Suppressor macrophage (primary cell): ENCODE results near the gene TEX26.

Source experiments
- DNase-seq, 4 experiments: peaks; one replicate each; pipeline ENCODE4 v3.0.0-alpha.2; 2020 to 2022

TEX26 gene

GRCh38 chr13:30918662-30919405 lies 13.6 kb upstream of the TEX26 start:
- peak in 1 of 4 experiments; percentile 38 for DNase-seq

GRCh38 chr13:30920162-30920909 lies 12.1 kb upstream of the TEX26 start:
- no peak for DNase-seq

- DNase-seq: no peak
Measured at GRCh38 chr13:30923418-30923817, 9.0 kb upstream of the TEX26 start.

GRCh38 chr13:30924721-30925120 lies 7.7 kb upstream of the TEX26 start:
- DNase-seq: no peak

- DNase-seq: no peak
Measured at GRCh38 chr13:30925429-30925828, 7.0 kb upstream of the TEX26 start.

- no peak for DNase-seq
Measured at GRCh38 chr13:30926781-30927180, 5.7 kb upstream of the TEX26 start.

- DNase-seq: peak; percentile 8 to 46 (median 35)
Measured at GRCh38 chr13:30927188-30927587, 5.3 kb upstream of the TEX26 start.

- DNase-seq: peak in 1 of 4 experiments; percentile 11
Measured at GRCh38 chr13:30927595-30927994, 4.9 kb upstream of the TEX26 start.

GRCh38 chr13:30928978-30929377 lies 3.5 kb upstream of the TEX26 start:
- DNase-seq: no peak

GRCh38 chr13:30933354-30933670 lies 856 bp downstream of the TEX26 start:
- DNase-seq: no peak

GRCh38 chr13:30934381-30934780 lies 1.9 kb downstream of the TEX26 start:
- no peak for DNase-seq

- no peak for DNase-seq
Measured at GRCh38 chr13:30934803-30935202, 2.3 kb downstream of the TEX26 start.

- DNase-seq: no peak
Measured at GRCh38 chr13:30936971-30937370, 4.5 kb downstream of the TEX26 start.

- no peak for DNase-seq
Measured at GRCh38 chr13:30943881-30944280, 11.4 kb downstream of the TEX26 start.

GRCh38 chr13:30957258-30957943 lies 24.9 kb downstream of the TEX26 start:
- no peak for DNase-seq

- no peak for DNase-seq
Measured at GRCh38 chr13:30959678-30960077, 27.2 kb downstream of the TEX26 start.

- DNase-seq: no peak
Measured at GRCh38 chr13:30963791-30964190, 31.3 kb downstream of the TEX26 start.

- no peak for DNase-seq
Measured at GRCh38 chr13:30965380-30965779, 32.9 kb downstream of the TEX26 start.

GRCh38 chr13:30966101-30966500 lies 33.6 kb downstream of the TEX26 start:
- no peak for DNase-seq

GRCh38 chr13:30968846-30969245 lies 36.4 kb downstream of the TEX26 start:
- DNase-seq: no peak

GRCh38 chr13:30971575-30971974 lies 39.1 kb downstream of the TEX26 start:
- no peak for DNase-seq

GRCh38 chr13:30972888-30973377 lies 40.5 kb downstream of the TEX26 start:
- DNase-seq: no peak

GRCh38 chr13:30974350-30974749 lies 41.9 kb downstream of the TEX26 start:
- peak in 1 of 4 experiments; percentile 3 for DNase-seq

GRCh38 chr13:30976025-30976424 lies 43.6 kb downstream of the TEX26 start:
- DNase-seq: peak in 1 of 4 experiments; percentile 3
